Astrocyte (in vitro differentiated cells and primary cell): ENCODE measurements around the gene PSMD1. TPM values are rescaled to one million over a fixed set of nuclear protein-coding genes. Genes with fewer than 3 reads are reported as not detected.

Source experiments
- DNase-seq: peaks from one replicate; pipeline ENCODE4 v3.0.0-alpha.2; 2010; ENCODE audit warnings: low read depth
- FAIRE-seq: peaks from 2 replicates; lab custom pipeline; 2011; peaks lifted over from hg19 to GRCh38; lab: Jason Lieb, UNC
- H2AFZ ChIP-seq: 2 replicates; pipeline ENCODE4 v1.6.0; 2012; ENCODE audit warnings: low read depth, low read length, inconsistent platforms
- H3K27ac ChIP-seq: 2 replicates; pipeline ENCODE4 v1.5.1; 2011; ENCODE audit warnings: low read depth, low read length, inconsistent platforms
- H3K27me3 ChIP-seq: 2 replicates; pipeline ENCODE4 v1.6.0; 2011; ENCODE audit warnings: low read length, inconsistent platforms; ENCODE audit not compliant: insufficient read depth
- H3K36me3 ChIP-seq: 2 replicates; pipeline ENCODE4 v1.5.1; 2011; ENCODE audit warnings: low read length, inconsistent platforms; ENCODE audit not compliant: insufficient read depth
- H3K4me1 ChIP-seq: 2 replicates; pipeline ENCODE4 v1.5.1; 2011; ENCODE audit warnings: low read length, inconsistent platforms; ENCODE audit not compliant: insufficient read depth
- H3K4me2 ChIP-seq: 2 replicates; pipeline ENCODE4 v1.6.0; 2012; ENCODE audit warnings: low read length, inconsistent platforms
- H3K4me3 ChIP-seq: 2 replicates; pipeline ENCODE4 v1.5.1; 2011; ENCODE audit warnings: low read depth, mild to moderate bottlenecking, low read length, inconsistent platforms; ENCODE audit not compliant: insufficient read depth
- H3K79me2 ChIP-seq: 2 replicates; pipeline ENCODE4 v1.6.0; 2012; ENCODE audit warnings: mild to moderate bottlenecking, low read length, inconsistent platforms; ENCODE audit not compliant: insufficient read depth
- H3K9ac ChIP-seq: 2 replicates; pipeline ENCODE4 v1.6.0; 2012; ENCODE audit warnings: mild to moderate bottlenecking, low read length, inconsistent platforms
- H3K9me3 ChIP-seq: 2 replicates; pipeline ENCODE4 v1.5.1; 2012; ENCODE audit warnings: low read depth, mild to moderate bottlenecking, low read length, inconsistent platforms; ENCODE audit not compliant: insufficient read depth
- H4K20me1 ChIP-seq: 2 replicates; pipeline ENCODE4 v1.6.0; 2012; ENCODE audit warnings: low read length, inconsistent platforms; ENCODE audit not compliant: insufficient read depth
- H3K27ac Mint-ChIP-seq: one replicate; pipeline ENCODE4 v1.8.0; 2021; ENCODE audit warnings: mild to moderate bottlenecking, mixed read lengths; ENCODE audit not compliant: unreplicated experiment
- H3K27me3 Mint-ChIP-seq: one replicate; pipeline ENCODE4 v1.8.0; 2021; ENCODE audit warnings: low read depth, mixed read lengths; ENCODE audit not compliant: unreplicated experiment
- H3K36me3 Mint-ChIP-seq: one replicate; pipeline ENCODE4 v1.8.0; 2021; ENCODE audit warnings: low read depth, mixed read lengths; ENCODE audit not compliant: unreplicated experiment
- H3K4me1 Mint-ChIP-seq: one replicate; pipeline ENCODE4 v1.8.0; 2021; ENCODE audit warnings: low read depth, mixed read lengths; ENCODE audit not compliant: unreplicated experiment
- H3K4me3 Mint-ChIP-seq: one replicate; pipeline ENCODE4 v1.8.0; 2021; ENCODE audit warnings: mild to moderate bottlenecking, moderate library complexity, mixed read lengths; ENCODE audit not compliant: unreplicated experiment
- H3K9me3 Mint-ChIP-seq: one replicate; pipeline ENCODE4 v1.8.0; 2021; ENCODE audit warnings: mild to moderate bottlenecking, mixed read lengths; ENCODE audit not compliant: unreplicated experiment
- CTCF ChIP-seq: IDR thresholded peaks from 2 replicates; pipeline ENCODE4 v1.5.1; 2011; ENCODE audit warnings: low read depth, mild to moderate bottlenecking, inconsistent platforms, low read length, moderate library complexity; ENCODE audit not compliant: insufficient read depth
- EZH2 ChIP-seq: IDR thresholded peaks from 2 replicates; pipeline ENCODE4 v1.6.1; 2012; ENCODE audit warnings: mild to moderate bottlenecking, low read length, inconsistent platforms; ENCODE audit not compliant: insufficient read depth
- total RNA-seq: library from RNA; stranded (reverse); gene quantifications from 2 replicates; pipeline ENCODE4 v1.2.1, GENCODE V29; 2021

Gene PSMD1
- total RNA-seq, 1 donor from 2014 or later: 151 TPM

- Histone ChIP-seq H3K27me3 (peaks cover 25% of the 10 kb centered on the region), H3K4me3 (no peak overlapping the region), H3K9me3 (no peaks in the 10 kb centered on the region), H4K20me1 (no peaks in the 10 kb centered on the region), H3K9ac (no peak overlapping the region), H3K27ac (no peak overlapping the region), H2AFZ (no peak overlapping the region), H3K4me2 (no peak overlapping the region), H3K79me2 (no peaks in the 10 kb centered on the region), H3K4me1 (peaks cover 3% of the 10 kb centered on the region), H3K36me3 (no peaks in the 10 kb centered on the region)
- no peak for DNase-seq
- Mint-ChIP-seq H3K27ac (no peak overlapping the region), H3K4me1 (no peaks in the 10 kb centered on the region), H3K27me3 (peaks cover 32% of the 10 kb centered on the region), H3K36me3 (peaks cover 1% of the 10 kb centered on the region), H3K9me3 (no peaks in the 10 kb centered on the region), H3K4me3 (no peak overlapping the region)
- no peak for TF ChIP-seq CTCF
- TF ChIP-seq EZH2: no peak
- FAIRE-seq: no peak
These were observed 6.4 kb upstream of the PSMD1 start for GRCh38 chr2:231050018-231050901.

- Histone ChIP-seq H2AFZ (no peak overlapping the region), H4K20me1 (no peaks in the 10 kb centered on the region), H3K9ac (no peak overlapping the region), H3K4me2 (no peak overlapping the region), H3K79me2 (no peaks in the 10 kb centered on the region), H3K4me3 (no peak overlapping the region), H3K27me3 (peaks cover 25% of the 10 kb centered on the region), H3K36me3 (no peaks in the 10 kb centered on the region), H3K4me1 (peaks cover 3% of the 10 kb centered on the region), H3K9me3 (no peaks in the 10 kb centered on the region), H3K27ac (no peak overlapping the region)
- DNase-seq (no peak), FAIRE-seq (no peak)
- Mint-ChIP-seq H3K36me3 (peaks cover 1% of the 10 kb centered on the region), H3K27me3 (peaks cover 30% of the 10 kb centered on the region), H3K4me3 (no peak overlapping the region), H3K4me1 (no peaks in the 10 kb centered on the region), H3K9me3 (no peaks in the 10 kb centered on the region), H3K27ac (no peak overlapping the region)
- no peak for TF ChIP-seq CTCF
- TF ChIP-seq EZH2: no peak
These were observed 5.6 kb upstream of the PSMD1 start for GRCh38 chr2:231051116-231051515.
